Activated CD8-positive, alpha-beta memory T cell treated with anti-CD3 and anti-CD28 coated beads, Interleukin-2, amount 50 U/mL, for 1 hour (primary cell): ENCODE data around the gene DENND10.
"Not testable (repeated sequence)": the region's sequence is repeated elsewhere in the genome, so short reads cannot be mapped to it uniquely, and the experiment has no call there.

Source experiments
- DNase-seq: peaks from one replicate; pipeline ENCODE4 v3.0.0-alpha.2; 2020; ENCODE audit errors: extremely low read depth

Gene DENND10, protein sequence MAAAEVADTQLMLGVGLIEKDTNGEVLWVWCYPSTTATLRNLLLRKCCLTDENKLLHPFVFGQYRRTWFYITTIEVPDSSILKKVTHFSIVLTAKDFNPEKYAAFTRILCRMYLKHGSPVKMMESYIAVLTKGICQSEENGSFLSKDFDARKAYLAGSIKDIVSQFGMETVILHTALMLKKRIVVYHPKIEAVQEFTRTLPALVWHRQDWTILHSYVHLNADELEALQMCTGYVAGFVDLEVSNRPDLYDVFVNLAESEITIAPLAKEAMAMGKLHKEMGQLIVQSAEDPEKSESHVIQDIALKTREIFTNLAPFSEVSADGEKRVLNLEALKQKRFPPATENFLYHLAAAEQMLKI

DNA sequence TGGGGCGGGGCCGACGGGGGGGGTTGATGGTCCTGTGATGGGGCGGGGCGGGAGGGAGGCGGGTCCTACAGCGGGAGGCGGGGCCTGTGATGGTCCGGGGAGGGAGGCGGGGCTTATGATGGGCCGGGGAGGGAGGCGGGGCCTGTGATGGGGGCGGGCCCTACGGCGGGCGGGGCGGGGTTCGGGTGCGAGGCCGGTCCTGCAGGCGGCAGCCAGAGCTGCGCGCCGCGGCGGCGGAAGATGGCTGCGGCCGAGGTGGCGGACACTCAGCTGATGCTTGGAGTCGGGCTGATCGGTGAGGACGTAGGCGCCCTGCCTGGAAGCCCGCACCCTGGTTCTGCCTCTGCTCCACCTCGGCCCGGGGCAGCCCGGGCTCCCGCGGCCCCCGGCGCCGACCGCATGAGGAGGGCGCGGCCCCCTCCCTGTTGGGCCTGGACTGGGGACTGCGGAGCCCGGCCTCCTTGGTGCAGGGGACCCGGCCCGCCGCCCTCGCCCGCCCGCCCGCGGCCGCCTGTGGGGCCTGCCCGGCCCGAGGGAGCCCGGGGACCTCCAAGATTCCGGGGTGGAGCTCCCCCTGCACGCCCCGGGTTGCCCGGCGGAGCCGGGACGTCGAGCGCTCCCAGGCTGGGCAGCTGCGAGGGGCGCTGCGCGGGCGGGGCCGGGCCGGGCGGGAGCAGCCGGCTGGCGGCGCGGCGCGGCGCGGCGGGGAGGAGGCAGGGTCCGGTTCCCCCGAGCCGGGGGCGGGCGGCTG is at the start of gene DENND10:
DENND10 (plus strand) TSS at position 211 of the 751 bp plus-strand sequence; CDS start at position 241, 30 bp downstream.
- no peak for DNase-seq

DNA sequence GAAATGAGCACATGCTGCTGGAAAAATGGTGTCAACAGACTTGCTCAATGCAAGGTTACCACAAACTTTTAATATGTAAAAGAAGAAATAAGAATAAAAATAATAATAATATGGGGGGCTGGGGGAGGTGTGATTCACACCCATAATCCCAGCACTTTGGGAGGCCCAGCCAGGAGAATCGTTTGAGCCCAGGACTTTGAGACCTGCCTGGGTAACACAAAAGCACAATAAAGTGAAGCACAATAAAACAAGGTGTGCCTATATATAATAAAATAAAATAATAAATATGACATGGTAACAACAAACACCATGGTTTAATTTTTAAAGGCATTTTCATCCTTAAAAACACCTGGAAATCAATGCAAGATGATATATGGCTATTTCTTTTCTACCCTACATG is 48.4 kb upstream of the DENND10 start:
- no peak for DNase-seq

DNA sequence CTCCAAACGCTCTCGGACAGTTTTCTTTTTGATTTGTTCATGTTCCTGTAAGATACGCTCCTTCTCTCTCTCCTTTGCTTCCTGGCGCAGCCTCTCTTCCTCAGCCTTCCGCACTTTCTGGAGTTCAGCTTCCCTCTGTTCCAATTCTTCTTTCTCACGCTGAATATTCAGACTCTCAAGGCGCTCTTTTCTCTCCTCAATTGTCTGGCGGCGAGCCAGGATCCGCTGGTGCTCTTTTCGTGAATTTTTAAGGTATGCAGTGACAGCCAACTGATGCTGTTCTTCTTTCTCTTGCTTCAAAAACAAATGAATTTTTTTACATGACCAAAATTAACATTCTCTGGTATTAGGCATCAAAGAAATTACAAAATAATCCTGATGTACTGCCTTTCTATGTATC is 45.9 kb upstream of the DENND10 start:
- DNase-seq = no peak

DNA sequence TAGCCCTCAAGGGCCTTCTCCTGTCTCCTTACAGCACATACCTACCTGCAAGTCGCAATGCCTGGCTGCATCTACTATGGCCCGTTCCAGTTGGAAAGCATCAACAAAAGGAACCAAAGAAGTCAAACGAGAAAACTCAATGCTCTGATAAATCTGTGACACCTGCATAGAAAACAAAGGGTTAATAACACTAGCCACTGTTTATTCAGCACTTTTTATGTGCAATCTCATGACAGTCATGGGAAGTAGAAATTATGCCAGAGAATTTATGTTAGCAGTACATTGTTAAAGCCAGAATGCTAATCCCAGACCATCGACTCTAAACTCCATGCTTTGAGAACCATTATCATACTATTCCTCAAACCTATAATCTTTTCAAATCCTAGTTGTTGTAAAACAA is 44.4 kb upstream of the DENND10 start:
- no peak for DNase-seq

DNA sequence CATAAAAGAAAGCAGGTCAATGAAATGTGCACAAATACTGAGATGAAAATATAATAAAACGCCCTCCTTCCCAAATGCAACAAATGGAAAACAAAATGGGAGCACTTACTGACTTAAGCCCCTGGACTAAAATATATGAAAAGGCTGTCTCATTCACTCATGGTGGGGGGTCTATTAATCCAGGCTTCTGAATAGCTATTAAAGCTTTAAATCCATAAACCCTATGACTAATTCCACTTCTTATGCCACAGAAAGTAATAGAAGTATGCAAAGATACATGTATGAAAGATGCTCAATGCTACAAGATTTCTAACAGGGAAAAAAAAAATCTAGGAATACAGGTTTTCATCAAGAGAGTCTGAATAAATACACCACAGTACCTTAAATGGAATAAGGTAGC is 43.8 kb upstream of the DENND10 start:
- DNase-seq = no peak

DNA sequence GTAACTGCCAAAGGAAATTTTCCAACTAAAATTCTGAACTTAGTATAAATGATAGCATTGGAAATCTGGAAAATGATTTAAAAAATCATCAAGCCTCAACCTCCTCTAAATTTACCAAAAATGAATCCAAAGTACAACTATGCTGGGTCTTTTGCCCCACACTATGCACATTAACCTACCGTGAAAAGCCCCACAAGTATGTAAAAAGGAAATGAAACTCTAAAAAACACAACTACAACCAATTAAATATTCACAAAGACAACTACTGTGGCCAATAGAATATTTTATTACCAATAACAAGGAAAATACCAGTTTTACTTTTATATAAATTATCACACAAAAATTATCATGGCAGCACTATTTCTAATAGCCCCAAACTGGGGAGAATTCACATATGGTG is 42.6 kb upstream of the DENND10 start:
- DNase-seq = no peak

DNA sequence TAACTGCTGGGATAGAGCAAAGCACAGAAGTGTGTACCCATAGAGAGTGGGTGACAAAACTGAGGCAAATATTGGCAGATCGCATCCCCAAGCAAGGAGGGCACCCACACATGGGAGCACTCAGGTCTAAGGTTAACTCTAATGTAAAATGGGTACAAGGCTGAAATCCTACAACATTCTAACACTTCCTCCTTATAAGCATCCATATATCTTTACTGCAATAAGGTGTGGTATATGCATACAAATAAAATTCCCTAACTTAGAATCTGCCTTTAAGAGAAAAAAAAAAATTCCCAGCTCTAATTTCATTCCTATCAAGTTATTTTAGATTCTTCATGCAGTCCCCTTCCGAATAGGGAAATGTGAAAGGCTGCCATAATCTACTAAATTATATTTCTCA is 42.0 kb upstream of the DENND10 start:
- DNase-seq = no peak

DNA sequence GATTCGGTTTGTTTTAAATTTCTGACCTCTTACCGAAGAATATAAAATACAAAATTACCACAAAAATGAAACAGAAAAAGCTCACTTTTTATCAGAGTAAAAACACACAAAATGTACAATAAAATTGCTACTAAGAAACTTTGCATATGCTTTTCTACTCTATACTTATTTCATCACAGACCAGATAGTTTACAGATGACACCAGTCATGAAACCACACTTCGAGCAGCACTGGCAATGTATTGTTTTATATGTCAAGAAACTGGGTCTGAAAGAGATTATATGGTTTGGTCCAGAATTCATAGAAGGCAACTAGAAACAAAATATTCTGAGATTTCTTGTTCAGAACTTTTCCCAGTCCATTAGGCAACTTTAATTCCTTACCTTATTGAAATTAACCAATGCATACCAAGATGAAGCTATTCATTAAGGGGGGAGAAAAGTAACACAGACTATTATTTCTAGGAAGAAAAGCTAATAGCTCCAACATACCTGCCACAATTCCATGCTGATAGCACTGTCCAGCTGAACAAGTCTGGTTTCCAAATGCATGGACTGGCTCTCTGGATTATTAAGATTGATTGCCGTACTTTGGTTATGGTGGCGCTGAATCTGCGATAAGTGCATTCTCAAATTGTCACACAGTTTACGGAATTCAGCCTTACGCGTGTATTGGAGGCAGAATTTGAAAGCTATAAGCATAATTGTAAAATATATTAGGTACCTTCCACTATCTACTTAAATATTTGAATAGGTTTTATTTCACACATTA is 33.3 kb upstream of the DENND10 start:
- DNase-seq = no peak

DNA sequence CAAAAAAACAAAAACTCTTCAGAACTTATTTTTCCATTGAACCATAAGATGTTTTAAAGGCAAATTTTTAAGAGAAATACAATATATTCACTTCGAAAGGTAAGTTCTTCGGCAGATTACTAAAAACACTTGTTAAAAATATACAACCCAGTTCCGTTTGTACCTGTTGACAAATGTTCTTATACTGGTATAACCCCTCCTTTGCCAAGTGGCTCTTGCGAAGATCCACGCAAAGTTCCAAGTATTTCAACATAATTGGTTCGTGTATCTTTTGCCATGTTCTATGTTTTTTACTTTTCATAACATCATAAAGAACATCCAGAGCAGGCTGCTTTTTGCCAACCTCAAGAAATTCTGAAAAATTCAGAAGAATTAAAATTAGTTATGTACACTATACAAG is 30.3 kb upstream of the DENND10 start:
- no peak for DNase-seq

DNA sequence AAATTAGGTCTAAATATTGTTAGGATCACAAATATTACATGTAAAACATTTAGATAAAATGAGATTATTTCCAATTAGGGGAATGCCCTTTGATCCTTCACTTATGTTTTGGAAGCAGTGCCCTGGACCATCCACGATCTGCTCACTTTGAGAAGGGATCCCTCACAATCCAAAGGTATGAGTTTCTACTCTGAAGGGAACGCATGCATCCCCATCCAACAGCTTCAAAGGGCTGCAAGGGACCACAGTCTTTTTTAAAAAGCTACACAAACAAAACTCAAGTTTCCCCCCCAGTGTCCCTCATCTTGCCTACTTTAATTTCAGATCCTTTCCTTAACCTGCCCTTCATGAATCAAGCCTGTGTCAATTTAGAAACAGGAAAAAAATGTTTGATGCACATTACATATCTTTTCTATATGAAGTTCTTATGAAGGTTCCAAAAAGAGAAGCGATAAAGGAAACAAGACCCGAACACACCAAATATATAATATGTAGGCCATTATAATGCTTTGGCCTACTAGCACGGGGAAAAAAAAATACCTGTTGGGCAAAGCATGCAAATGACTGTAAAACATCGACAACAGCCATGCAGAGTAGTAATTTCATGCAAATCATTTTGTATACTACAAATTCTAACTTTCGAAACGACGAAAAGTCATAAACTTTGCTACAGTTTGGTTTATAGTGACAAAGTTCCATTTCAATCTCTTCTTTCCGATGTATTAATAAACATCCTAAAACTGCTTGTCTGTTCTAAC is 25.3 kb upstream of the DENND10 start:
- no peak for DNase-seq

DNA sequence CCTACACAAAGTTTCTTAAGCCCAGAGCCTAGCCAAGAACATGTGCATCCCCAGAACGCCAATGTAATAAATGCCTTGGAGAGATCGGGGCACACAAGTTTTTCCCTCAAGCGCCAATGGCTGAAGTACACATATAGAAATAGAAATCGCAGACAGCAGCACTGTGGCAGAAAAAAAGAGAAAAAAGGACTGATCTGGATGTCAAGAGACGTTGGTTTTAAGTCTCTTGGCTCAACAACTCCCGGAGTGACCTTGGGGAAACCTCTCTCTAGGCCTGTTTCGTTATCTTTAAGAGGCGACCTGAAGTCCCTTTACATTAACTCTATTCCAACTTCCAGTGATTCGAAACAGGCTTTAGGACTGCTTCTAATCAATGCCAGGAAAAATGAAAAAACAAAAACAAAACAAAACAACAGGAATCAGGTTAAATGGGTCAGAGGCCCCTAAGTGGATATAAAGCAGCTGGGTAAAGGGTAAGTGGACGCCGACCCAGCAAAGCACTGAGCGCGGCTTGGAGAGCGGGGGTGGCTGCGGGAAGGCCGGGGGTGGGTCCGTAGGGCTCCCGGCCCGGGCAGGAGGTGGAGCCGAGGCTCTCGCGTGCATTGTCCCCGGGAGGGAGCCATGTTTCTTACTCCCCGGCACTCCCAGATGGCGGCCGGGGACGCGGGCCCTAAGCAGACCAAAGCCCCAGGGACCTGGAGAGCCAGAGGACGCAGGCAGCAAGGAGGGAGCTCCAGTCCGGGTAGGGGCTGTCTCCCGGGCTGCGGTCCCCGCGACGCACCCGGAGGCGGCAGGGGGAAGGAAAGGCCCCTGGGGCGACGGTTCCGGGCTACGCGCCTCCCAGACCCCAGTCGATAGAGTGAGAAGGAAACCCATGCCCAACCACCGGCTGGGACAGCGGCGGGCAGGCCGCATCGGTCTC is 24.1 kb upstream of the DENND10 start:
- DNase-seq = no peak

DNA sequence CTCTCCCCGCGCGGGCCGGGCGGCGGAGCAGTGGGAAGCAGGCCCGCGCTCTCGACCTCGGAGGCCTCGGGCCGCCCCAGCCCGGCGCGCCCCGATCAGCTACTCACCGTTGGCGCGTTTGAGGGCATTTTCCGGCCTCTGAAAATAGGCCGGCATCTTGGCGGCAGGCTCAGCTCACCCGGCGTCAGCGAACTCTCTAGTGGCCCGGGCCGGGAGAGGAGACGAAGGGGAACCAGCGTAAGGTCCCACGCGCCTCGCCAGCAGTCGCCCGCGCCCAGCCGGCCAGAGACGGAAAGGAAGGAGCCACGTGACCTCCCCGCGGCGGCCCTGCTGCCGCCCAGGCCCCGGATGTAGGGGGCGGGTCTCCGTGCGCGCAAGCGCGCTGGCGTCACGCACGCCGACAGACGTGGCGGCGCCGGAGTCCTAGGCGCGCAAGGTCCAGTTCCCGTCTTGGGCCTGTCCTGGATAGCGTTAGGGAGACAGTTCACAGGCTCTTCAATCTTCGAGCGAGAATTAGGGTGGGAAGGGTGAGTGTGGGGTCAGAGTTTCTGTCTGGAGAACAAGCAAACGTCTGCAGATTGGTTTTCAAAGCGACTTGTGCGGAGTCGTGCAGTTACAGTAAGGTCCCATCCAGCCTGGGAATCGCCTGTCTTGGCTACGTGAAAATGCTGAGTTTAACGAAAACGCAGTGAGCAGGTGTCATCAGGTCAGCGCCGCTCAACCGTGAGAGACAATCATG is 23.2 kb upstream of the DENND10 start, which contains the start of gene EIF3A:
EIF3A (minus strand) TSS at position 297 of the 739 bp plus-strand sequence; CDS start at position 156, 141 bp downstream.
- DNase-seq = no peak

DNA sequence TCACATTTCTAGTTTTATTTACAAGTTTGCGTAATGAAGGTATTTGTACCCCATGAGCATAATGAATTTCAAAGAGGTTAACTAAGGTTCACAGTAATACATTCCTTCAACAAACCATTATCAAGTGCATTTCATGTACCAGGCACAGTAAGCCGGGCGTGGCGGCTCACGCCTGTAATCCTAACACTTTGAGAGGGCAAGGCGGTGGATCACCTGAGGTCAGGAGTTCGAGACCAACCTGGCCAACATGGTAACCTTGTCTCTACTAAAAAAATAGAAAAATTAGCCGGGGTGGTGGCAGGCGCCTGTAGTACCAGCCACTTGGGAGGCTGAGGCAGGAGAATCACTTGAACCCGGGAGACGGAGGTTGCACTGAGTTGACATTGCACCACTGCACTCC is 19.0 kb upstream of the DENND10 start:
- DNase-seq = no peak

DNA sequence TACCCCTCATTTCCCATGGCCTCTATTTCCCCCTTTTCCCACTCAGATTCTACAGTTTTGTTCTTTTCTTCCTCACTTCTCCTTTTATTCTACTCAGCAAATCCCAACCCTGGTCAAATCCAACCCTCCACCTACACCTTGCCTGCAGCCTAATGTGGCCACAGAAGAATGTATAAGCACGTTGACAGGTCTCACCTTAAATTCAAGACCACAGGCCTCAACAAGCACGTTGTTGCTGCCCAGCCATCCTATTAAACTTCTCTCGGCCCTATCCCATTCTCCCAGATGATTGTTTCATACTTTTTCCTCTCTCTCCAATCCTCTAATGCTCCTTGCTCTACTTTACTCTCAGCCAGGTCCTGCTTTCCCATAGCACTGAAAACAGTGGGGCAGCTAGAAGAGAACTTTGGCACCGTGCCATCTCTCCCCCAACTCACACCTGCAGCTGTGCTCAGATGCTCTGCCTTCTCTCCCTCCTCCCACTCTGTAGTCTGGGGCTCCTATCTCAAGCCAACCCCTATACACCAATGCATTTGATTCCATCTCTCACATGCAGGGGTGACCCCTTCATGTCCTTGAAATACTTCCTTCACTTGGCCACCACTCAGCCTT is 16.5 kb upstream of the DENND10 start:
- no peak for DNase-seq

DNA sequence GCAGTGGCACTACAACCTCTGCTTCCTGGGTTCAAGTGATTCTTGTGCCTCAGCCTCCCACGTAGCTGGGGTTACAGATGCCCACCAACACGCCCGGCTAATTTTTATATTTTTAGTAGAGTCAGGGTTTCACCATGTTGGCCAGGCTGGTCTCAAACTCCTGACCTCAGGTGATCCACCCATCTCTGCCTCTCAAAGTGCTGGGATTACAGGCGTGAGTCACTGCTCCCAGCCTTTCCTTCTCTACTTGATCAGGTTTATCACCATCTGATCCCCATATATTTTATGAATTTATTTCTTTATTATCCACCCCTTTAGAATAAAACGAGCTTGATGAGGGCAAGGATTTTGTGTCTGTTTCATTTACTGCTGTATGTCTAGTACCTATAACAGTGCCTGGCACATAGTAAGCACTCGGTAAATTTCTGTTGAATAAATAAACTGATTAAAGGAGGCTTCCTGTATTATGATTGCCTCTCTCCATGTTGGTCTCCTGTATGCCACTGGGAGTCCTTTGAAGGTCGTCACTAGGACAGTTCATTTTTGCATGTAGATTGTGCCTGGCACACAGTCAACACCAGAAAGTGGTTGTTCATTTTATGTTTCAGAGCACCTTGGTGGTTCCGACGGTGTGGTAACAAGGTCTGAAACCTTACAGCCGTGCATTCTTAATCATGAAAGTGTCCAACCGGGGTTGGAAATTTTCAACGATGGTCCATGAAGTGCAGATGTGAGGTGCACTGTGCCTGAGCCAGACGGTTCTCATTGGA is 13.7 kb upstream of the DENND10 start:
- no peak for DNase-seq

DNA sequence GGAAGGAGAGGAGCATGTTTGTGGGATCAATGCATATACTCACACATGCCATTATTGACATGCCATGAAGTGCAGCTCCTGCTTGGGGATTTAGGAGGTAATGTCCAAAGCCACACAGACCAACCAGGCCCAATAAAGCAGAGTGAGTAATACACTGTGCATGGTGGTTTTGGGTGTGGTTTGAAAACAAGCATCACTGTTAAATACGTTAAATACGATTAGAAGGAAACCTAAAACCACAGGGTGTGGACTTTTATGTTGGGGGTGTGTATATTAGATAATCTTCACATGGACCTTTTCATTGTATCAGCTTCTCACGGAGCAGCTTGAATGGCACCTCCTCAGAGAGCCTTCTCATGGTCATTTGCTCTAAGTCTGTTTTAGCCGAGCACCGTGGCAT is 12.9 kb upstream of the DENND10 start:
- DNase-seq = no peak

DNA sequence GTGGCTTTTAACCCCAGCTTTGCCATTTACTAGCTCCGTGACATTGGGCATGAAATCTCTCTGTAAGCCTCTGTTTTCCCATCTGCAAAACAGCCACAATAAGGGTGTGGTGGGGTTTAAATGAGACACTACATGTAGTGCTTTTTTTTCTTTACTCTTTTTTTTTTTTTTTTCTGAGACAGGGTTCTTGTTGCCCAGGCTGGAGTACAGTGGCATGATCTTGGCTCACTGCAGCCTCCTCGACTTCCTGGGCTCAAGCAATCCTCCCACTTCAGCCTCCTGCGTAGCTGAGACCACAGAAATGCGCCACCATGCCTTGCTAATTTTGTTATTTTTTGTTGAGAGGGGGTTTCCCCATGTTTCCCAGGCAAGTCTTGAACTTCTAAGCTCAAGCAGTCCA is 8.3 kb upstream of the DENND10 start:
- DNase-seq = no peak

DNA sequence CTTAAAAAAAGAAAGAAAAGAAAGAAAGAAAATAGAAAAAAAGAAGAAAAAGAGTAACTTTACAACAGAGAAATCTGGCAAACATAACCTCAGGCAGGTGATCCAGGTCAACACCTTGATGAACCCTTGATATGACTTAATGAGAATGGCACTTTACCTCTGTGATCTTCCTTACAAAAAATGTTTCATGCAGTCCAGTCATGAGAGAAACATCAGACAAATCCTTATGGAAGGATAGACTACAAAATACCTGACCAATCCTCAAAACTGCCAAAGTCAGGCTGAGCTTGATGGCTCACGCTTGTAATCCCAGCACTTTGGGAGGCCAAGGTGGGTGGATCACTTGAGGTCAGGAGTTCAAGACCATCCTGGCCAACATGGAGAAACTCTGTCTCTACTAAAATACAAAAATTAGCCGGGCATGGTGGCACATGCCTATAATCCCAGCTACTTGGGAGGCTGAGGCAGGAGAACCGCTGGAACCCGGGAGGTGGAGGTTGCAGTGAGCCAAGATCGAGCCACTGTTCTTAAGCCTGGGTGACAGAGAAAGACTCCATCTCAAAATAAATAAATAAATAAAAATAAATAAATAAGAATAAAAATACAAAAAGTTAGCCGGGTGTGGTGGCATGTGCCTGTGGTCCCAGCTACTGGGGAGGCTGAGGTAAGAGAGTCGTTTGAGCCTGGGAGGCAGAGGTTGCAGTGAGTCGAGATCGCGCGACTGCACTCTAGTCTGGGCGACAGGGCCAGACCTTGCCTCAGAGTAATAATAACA is 7.1 kb upstream of the DENND10 start:
- DNase-seq = not testable (repeated sequence)
